OCI-LY1 (cell line): Measurements from ENCODE around the gene SHLD1.

Source experiments
- CTCF ChIP-seq: fragments of 200-600 bp; sonication (generic), shearing (Covaris generic); IDR thresholded peaks from 2 replicates; pipeline ENCODE4 v1.5.1; 2017; ENCODE audit warnings: mild to moderate bottlenecking, antibody characterized with exemption, low read length, moderate library complexity, mixed read lengths
- EZH2 ChIP-seq: fragments of 200-600 bp; sonication (generic), shearing (Covaris generic); IDR thresholded peaks from 2 replicates; pipeline ENCODE4 v1.8.0; 2017; ENCODE audit warnings: borderline replicate concordance, mixed run types, mild to moderate bottlenecking, antibody characterized with exemption, low read length, moderate library complexity, mixed read lengths

GRCh38 chr20:5811746-5812145 is 61.5 kb downstream of the SHLD1 start:
- TF ChIP-seq CTCF, result no peak
- no peak for TF ChIP-seq EZH2
